Measurements from ENCODE around the gene LARP4B. TPM values are rescaled to one million over a fixed set of nuclear protein-coding genes. Genes with fewer than 3 reads are reported as not detected.

Gene LARP4B
- polyA plus RNA-seq, 2 of the 4 experiments (the other 2 are of a cell fraction), result 25.5 to 54.2 TPM

DNA sequence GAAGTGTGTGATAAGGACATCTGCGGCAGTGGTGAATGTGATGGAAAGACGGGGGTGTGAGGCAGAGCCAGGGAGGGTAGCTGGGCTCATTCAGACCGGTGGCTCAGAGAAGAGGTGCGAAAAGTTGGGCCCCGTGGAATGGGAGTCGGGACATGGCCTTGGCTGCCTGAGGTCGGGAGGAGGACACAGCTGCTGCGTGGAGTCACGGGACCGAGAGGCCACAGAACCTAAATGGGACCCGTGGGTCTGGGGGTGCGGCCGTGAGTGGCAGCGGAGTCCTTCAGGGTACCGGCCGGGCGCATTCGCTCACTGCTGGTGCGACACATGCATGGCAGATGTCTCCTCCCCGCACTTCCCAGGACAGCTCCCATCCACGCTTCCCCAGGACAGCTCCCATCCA lies 22.9 kb upstream of the LARP4B start:
- Histone ChIP-seq H3K4me3 (no peak overlapping the region), H3K4me2 (no peak overlapping the region), H3K4me1 (no peaks in the 10 kb centered on the region), H3K9me3 (no peaks in the 10 kb centered on the region), H3K27ac (no peak overlapping the region)
- ATAC-seq (no peak; a peak in 1 of 6 replicates), FAIRE-seq (no peak), DNase-seq (ENCODE audit: low read depth in 1 of 2, low spot score in 1 of 2) (no peak)
- 58% methylated on average over 21 of the region's 21 CpGs for WGBS (ENCODE audit: missing lambda C conversion rate)
- CTCF ChIA-PET, result interaction anchor here (1.3 kb wide), 1 partner anchor 16 kb away, joined by 3 read pairs; no protein-coding TSS in a partner anchor
- POLR2A ChIA-PET, result interaction anchor here (1.0 kb wide), 1 partner anchor 12 kb away, joined by 3 read pairs; no protein-coding TSS in a partner anchor
- TF ChIP-seq CHD2 (IDR thresholded peaks at IDR 0.05; ENCODE audit: low read length, partially characterized antibody), result no peak
- TF ChIP-seq SREBF2 (IDR thresholded peaks at IDR 0.05), result no peak
- TF ChIP-seq HOXB13 (CRISPR knock-in tag; IDR thresholded peaks at IDR 0.05; ENCODE audit: low read depth), result no peak
- no peak for TF ChIP-seq KDM5A (IDR thresholded peaks at IDR 0.05)

DNA sequence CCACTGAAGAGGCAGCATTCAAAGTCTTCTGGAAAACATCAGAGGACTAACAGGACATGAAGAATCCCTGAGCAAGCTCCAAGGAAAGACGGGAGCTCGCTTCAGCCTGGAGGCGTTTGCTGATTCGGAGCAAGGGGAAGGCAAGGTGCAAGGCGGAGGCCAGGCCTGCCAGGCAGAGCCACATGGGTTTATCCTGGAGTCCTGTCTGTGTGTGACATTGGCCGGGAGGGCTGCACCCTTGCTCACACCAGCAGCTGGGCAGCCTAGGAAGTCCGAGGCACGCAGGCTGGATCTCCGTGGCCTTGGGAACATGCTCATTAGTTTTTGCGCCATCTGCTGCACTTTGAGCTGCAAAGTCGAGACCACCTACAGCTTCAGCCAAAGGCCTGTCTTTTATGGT lies 22.3 kb upstream of the LARP4B start:
- H3K4me3 ChIP-seq, result no peak overlapping the region
- DNase-seq (ENCODE audit: low read depth in 1 of 2, low spot score in 1 of 2) (no peak), ATAC-seq (peak in 1 of 2 experiments; percentile 32; a peak in 2 of 6 replicates), FAIRE-seq (no peak)
- CTCF ChIA-PET, result interaction anchor here (1.3 kb wide), 1 partner anchor 17 kb away, joined by 3 read pairs; no protein-coding TSS in a partner anchor
- no peak for TF ChIP-seq POLR2AphosphoS2 (conservative IDR thresholded peaks at IDR 0.05; ENCODE audit: low read length)
- TF ChIP-seq, protein P1, sequence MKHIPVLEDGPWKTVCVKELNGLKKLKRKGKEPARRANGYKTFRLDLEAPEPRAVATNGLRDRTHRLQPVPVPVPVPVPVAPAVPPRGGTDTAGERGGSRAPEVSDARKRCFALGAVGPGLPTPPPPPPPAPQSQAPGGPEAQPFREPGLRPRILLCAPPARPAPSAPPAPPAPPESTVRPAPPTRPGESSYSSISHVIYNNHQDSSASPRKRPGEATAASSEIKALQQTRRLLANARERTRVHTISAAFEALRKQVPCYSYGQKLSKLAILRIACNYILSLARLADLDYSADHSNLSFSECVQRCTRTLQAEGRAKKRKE (CRISPR knock-in tag; IDR thresholded peaks at IDR 0.05; ENCODE audit: low read depth), result no peak
- no peak for TF ChIP-seq BHLHE40 (IDR thresholded peaks at IDR 0.05; ENCODE audit: low read depth, low read length)
- no peak for TF ChIP-seq RFX5 (IDR thresholded peaks at IDR 0.05)
- TF ChIP-seq HEYL (CRISPR knock-in tag; IDR thresholded peaks at IDR 0.05), result no peak
- no peak for TF ChIP-seq PHF8 (IDR thresholded peaks at IDR 0.05; ENCODE audit: borderline replicate concordance, low read depth)
- no peak for TF ChIP-seq POLR2A (IDR thresholded peaks at IDR 0.05; ENCODE audit: low read length)
- TF ChIP-seq CHD2 (IDR thresholded peaks at IDR 0.05; ENCODE audit: low read length, partially characterized antibody), result no peak
- TF ChIP-seq FOXS1 (CRISPR knock-in tag; IDR thresholded peaks at IDR 0.05), result no peak
- TF ChIP-seq SMC3 (IDR thresholded peaks at IDR 0.05), result no peak
- no peak for TF ChIP-seq MAFK (IDR thresholded peaks at IDR 0.05; ENCODE audit: partially characterized antibody)
- TF ChIP-seq, protein P2, sequence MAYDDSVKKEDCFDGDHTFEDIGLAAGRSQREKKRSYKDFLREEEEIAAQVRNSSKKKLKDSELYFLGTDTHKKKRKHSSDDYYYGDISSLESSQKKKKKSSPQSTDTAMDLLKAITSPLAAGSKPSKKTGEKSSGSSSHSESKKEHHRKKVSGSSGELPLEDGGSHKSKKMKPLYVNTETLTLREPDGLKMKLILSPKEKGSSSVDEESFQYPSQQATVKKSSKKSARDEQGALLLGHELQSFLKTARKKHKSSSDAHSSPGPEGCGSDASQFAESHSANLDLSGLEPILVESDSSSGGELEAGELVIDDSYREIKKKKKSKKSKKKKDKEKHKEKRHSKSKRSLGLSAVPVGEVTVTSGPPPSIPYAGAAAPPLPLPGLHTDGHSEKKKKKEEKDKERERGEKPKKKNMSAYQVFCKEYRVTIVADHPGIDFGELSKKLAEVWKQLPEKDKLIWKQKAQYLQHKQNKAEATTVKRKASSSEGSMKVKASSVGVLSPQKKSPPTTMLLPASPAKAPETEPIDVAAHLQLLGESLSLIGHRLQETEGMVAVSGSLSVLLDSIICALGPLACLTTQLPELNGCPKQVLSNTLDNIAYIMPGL (CRISPR knock-in tag; IDR thresholded peaks at IDR 0.05; ENCODE audit: borderline replicate concordance), result no peak
- no peak for TF ChIP-seq RAD21 (conservative IDR thresholded peaks at IDR 0.05 in 1 of 2, IDR thresholded peaks at IDR 0.05 in 1 of 2)
- TF ChIP-seq KDM1A (IDR thresholded peaks at IDR 0.05; ENCODE audit: low read depth), result no peak
- TF ChIP-seq RARB (CRISPR knock-in tag; IDR thresholded peaks at IDR 0.05), result no peak
- POLR2A ChIA-PET, result no interaction called here
- H3K4me1 ChIP-seq, result no peaks in the 10 kb centered on the region
- no peak overlapping the region for H3K4me2 ChIP-seq
- no peaks in the 10 kb centered on the region for H3K9me3 ChIP-seq
- H3K27ac ChIP-seq, result no peak overlapping the region
- WGBS (ENCODE audit: missing lambda C conversion rate), result 73% methylated on average over 11 of the region's 11 CpGs

DNA sequence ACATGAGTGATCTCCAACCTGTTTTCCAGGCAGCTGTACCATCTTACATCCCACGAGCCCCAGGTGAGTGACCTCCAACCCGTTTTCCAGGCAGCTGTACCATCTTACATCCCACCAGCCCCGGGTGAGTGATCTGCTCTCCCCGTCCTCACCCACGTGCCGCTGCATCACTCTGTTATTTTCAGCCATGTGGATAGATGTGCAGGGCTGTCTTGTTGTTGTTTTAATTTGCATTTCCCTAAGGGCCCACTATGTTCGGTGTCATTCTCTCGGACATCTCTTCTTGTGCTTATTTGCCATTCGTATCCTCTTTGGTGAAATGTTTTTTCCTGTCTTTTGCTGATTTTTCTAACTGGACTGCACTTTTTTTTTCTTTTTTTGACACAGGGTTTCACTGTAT lies 17.9 kb upstream of the LARP4B start:
- CTCF ChIA-PET, result no interaction called here
- ATAC-seq, result no peak

More for the DNA sequence above, 17.9 kb upstream of the LARP4B start:
- no peak for DNase-seq (ENCODE audit: low read depth in 1 of 2, low spot score in 1 of 2)
- Histone ChIP-seq H3K4me3 (no peak overlapping the region), H3K4me2 (no peak overlapping the region), H3K4me1 (no peaks in the 10 kb centered on the region), H3K9me3 (no peaks in the 10 kb centered on the region), H3K27ac (no peak overlapping the region)
- TF ChIP-seq, protein P3, sequence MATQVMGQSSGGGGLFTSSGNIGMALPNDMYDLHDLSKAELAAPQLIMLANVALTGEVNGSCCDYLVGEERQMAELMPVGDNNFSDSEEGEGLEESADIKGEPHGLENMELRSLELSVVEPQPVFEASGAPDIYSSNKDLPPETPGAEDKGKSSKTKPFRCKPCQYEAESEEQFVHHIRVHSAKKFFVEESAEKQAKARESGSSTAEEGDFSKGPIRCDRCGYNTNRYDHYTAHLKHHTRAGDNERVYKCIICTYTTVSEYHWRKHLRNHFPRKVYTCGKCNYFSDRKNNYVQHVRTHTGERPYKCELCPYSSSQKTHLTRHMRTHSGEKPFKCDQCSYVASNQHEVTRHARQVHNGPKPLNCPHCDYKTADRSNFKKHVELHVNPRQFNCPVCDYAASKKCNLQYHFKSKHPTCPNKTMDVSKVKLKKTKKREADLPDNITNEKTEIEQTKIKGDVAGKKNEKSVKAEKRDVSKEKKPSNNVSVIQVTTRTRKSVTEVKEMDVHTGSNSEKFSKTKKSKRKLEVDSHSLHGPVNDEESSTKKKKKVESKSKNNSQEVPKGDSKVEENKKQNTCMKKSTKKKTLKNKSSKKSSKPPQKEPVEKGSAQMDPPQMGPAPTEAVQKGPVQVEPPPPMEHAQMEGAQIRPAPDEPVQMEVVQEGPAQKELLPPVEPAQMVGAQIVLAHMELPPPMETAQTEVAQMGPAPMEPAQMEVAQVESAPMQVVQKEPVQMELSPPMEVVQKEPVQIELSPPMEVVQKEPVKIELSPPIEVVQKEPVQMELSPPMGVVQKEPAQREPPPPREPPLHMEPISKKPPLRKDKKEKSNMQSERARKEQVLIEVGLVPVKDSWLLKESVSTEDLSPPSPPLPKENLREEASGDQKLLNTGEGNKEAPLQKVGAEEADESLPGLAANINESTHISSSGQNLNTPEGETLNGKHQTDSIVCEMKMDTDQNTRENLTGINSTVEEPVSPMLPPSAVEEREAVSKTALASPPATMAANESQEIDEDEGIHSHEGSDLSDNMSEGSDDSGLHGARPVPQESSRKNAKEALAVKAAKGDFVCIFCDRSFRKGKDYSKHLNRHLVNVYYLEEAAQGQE (IDR thresholded peaks at IDR 0.05), result no peak
- no peak for TF ChIP-seq RAD21 (conservative IDR thresholded peaks at IDR 0.05 in 1 of 2, IDR thresholded peaks at IDR 0.05 in 1 of 2)
- no peak for TF ChIP-seq SMC3 (IDR thresholded peaks at IDR 0.05)
- TF ChIP-seq, protein P4, sequence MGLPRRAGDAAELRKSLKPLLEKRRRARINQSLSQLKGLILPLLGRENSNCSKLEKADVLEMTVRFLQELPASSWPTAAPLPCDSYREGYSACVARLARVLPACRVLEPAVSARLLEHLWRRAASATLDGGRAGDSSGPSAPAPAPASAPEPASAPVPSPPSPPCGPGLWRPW (IDR thresholded peaks at IDR 0.05), result no peak
- no peak for TF ChIP-seq RCOR1 (IDR thresholded peaks at IDR 0.05; ENCODE audit: low read depth, low read length)
- TF ChIP-seq, protein P5, sequence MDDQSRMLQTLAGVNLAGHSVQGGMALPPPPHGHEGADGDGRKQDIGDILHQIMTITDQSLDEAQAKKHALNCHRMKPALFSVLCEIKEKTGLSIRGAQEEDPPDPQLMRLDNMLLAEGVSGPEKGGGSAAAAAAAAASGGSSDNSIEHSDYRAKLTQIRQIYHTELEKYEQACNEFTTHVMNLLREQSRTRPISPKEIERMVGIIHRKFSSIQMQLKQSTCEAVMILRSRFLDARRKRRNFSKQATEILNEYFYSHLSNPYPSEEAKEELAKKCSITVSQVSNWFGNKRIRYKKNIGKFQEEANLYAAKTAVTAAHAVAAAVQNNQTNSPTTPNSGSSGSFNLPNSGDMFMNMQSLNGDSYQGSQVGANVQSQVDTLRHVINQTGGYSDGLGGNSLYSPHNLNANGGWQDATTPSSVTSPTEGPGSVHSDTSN (IDR thresholded peaks at IDR 0.05), result no peak
- TF ChIP-seq, protein P6, sequence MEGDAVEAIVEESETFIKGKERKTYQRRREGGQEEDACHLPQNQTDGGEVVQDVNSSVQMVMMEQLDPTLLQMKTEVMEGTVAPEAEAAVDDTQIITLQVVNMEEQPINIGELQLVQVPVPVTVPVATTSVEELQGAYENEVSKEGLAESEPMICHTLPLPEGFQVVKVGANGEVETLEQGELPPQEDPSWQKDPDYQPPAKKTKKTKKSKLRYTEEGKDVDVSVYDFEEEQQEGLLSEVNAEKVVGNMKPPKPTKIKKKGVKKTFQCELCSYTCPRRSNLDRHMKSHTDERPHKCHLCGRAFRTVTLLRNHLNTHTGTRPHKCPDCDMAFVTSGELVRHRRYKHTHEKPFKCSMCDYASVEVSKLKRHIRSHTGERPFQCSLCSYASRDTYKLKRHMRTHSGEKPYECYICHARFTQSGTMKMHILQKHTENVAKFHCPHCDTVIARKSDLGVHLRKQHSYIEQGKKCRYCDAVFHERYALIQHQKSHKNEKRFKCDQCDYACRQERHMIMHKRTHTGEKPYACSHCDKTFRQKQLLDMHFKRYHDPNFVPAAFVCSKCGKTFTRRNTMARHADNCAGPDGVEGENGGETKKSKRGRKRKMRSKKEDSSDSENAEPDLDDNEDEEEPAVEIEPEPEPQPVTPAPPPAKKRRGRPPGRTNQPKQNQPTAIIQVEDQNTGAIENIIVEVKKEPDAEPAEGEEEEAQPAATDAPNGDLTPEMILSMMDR (IDR thresholded peaks at IDR 0.05), result no peak
- TF ChIP-seq NFE2L2 (conservative IDR thresholded peaks at IDR 0.05; ENCODE audit: low read length), result no peak
- POLR2A ChIA-PET, result interaction anchor here (1.2 kb wide), 1 partner anchor 18 kb away, joined by 3 read pairs; the partner anchor contains the start of gene LARP4B
- FAIRE-seq, result no peak
- 58% methylated on average over 9 of the region's 9 CpGs for WGBS (ENCODE audit: missing lambda C conversion rate)

All from A549 (cell line).